Bronchial epithelial cell (primary cell): ENCODE data around the gene PRF1. TPM values are rescaled to one million over a fixed set of nuclear protein-coding genes. Genes with fewer than 3 reads are reported as not detected.

ENCODE experiments used
- DNase-seq: peaks from one replicate; pipeline ENCODE4 v3.0.0-alpha.2; 2010; ENCODE audit warnings: low read depth
- FAIRE-seq: peaks from 2 replicates; lab custom pipeline; 2011; peaks lifted over from hg19 to GRCh38; lab: Jason Lieb, UNC
- H3K27me3 ChIP-seq: 2 replicates; pipeline ENCODE4 v1.5.1; 2011; ENCODE audit warnings: low read length; ENCODE audit not compliant: control insufficient read depth, insufficient read depth
- H3K36me3 ChIP-seq: 2 replicates; pipeline ENCODE4 v1.5.1; 2011; ENCODE audit warnings: low read length; ENCODE audit not compliant: control insufficient read depth, insufficient read depth
- H3K4me3 ChIP-seq: 2 replicates; pipeline ENCODE4 v1.5.1; 2011; ENCODE audit warnings: mild to moderate bottlenecking, low read depth, low read length, control low read depth
- CTCF ChIP-seq: IDR thresholded peaks from 2 replicates; pipeline ENCODE4 v1.5.1; 2011; ENCODE audit warnings: mild to moderate bottlenecking, moderate library complexity, low read length, control low read depth, inconsistent platforms; ENCODE audit not compliant: insufficient read depth, severe bottlenecking
- total RNA-seq: library from RNA; depleted of rRNA; stranded (reverse); fragments of >200 nt; gene quantifications from 2 replicates; pipeline ENCODE4 v1.2.1, GENCODE V29; 2014

PRF1 gene
- total RNA-seq, 1 donor from 2014 or later: not detected

- Histone ChIP-seq H3K4me3 (no peak overlapping the region), H3K27me3 (no peaks in the 10 kb centered on the region), H3K36me3 (no peaks in the 10 kb centered on the region)
- TF ChIP-seq CTCF: no peak
- DNase-seq (no peak), FAIRE-seq (no peak)
These were observed 17.4 kb upstream of the PRF1 start for GRCh38 chr10:70620020-70620289.

- no peak overlapping the region for H3K4me3 ChIP-seq
- no peaks in the 10 kb centered on the region for H3K27me3 ChIP-seq
- peak; percentile 31 for TF ChIP-seq CTCF
- FAIRE-seq (no peak), DNase-seq (peak; percentile 21)
- no peaks in the 10 kb centered on the region for H3K36me3 ChIP-seq
These were observed 16.9 kb upstream of the PRF1 start for GRCh38 chr10:70619271-70620019.

- TF ChIP-seq CTCF: no peak
- H3K4me3 ChIP-seq: no peak overlapping the region
- FAIRE-seq: no peak
- H3K27me3 ChIP-seq: no peaks in the 10 kb centered on the region
- DNase-seq: no peak
- H3K36me3 ChIP-seq: no peaks in the 10 kb centered on the region
These were observed 16.1 kb upstream of the PRF1 start for GRCh38 chr10:70618663-70619062.

- Histone ChIP-seq H3K4me3 (no peak overlapping the region), H3K27me3 (no peaks in the 10 kb centered on the region), H3K36me3 (no peaks in the 10 kb centered on the region)
- FAIRE-seq: no peak
- DNase-seq: peak; percentile 46
- no peak for TF ChIP-seq CTCF
These were observed 15.4 kb upstream of the PRF1 start for GRCh38 chr10:70617798-70618568.

GRCh38 chr10:70616761-70617160, 14.2 kb upstream of the PRF1 start:
- H3K4me3 ChIP-seq: no peak overlapping the region
- TF ChIP-seq CTCF: no peak
- FAIRE-seq (no peak), DNase-seq (no peak)
- no peaks in the 10 kb centered on the region for H3K36me3 ChIP-seq
- H3K27me3 ChIP-seq: no peaks in the 10 kb centered on the region
